B cell (primary cell): ENCODE results near the gene IPP. TPM values are rescaled to one million over a fixed set of nuclear protein-coding genes. Genes with fewer than 3 reads are reported as not detected.

Experiments used
- ATAC-seq: fragments of 200-7000 bp; cut with Tn5 transposase; one replicate; pipeline ENCODE4 v1.10.0; 2021; ENCODE audit warnings: low read depth, mild to moderate bottlenecking, moderate number of reproducible peaks, moderate library complexity
- CTCF ChIA-PET: fragments of 350-600 bp; sonication (Branson Sonifier 250); formaldehyde crosslinking; loops from one replicate; lab custom pipeline; 2021; ENCODE audit warnings: antibody characterized with exemption, inconsistent platforms; lab: Charles Lee
- POLR2A ChIA-PET: fragments of 350-600 bp; sonication (Branson Sonifier 250); formaldehyde crosslinking; loops from one replicate; lab custom pipeline; 2021; ENCODE audit warnings: antibody characterized with exemption; lab: Charles Lee
- DNase-seq: peaks from one replicate; pipeline ENCODE4 v3.0.0; 2013
- H2AFZ ChIP-seq: 2 replicates; pipeline ENCODE4 v1.6.1; 2012; ENCODE audit warnings: mild to moderate bottlenecking, low read depth, low read length; ENCODE audit not compliant: insufficient read depth, poor library complexity, severe bottlenecking
- H3K27ac ChIP-seq, 2 donors: 1 replicate in 1 of 2; 2 replicates in 1 of 2; pipeline ENCODE4 v1.5.1; 2012 to 2013; ENCODE audit warnings: low read length in 2 of 2, mild to moderate bottlenecking in 2 of 2, moderate library complexity in 1 of 2
- H3K27me3 ChIP-seq, 4 experiments: fragments of 200-600 bp in 1 of 4; sonication (generic) in 1 of 4; replicated peaks in 1 of 4; 1 replicate in 2 of 4; 2 replicates in 2 of 4; pipeline versions ENCODE4 v1.6.1 to v1.7.0; 2013 to 2016; ENCODE audit warnings: low read length in 3 of 4, mild to moderate bottlenecking in 2 of 4, mixed read lengths in 1 of 4, moderate library complexity in 1 of 4; ENCODE audit not compliant: insufficient read depth in 4 of 4, control insufficient read depth in 3 of 4; ENCODE audit errors: control extremely low read depth in 1 of 4
- H3K36me3 ChIP-seq, 2 experiments: replicated peaks in 1 of 2; 1 replicate in 1 of 2; 2 replicates in 1 of 2; pipeline versions ENCODE4 v1.6.1 to v1.7.1; 2013; ENCODE audit warnings: low read length in 1 of 2; ENCODE audit not compliant: insufficient read depth in 2 of 2, control insufficient read depth in 1 of 2; ENCODE audit errors: control extremely low read depth in 1 of 2, extremely low read depth in 1 of 2
- H3K4me1 ChIP-seq, 2 donors: fragments of 200-600 bp in 1 of 2; sonication (generic) in 1 of 2; 1 replicate in 1 of 2; 2 replicates in 1 of 2; pipeline versions ENCODE4 v1.5.1 to v1.6.1; 2013 to 2017; ENCODE audit warnings: low read length in 2 of 2; ENCODE audit not compliant: control insufficient read depth in 2 of 2, insufficient read depth in 2 of 2
- H3K4me2 ChIP-seq: replicated peaks from 2 replicates; pipeline ENCODE3; 2012; ENCODE audit warnings: mild to moderate bottlenecking, low read depth, low read length; ENCODE audit not compliant: poor library complexity, severe bottlenecking
- H3K4me3 ChIP-seq, 5 experiments: fragments of 200-600 bp in 1 of 5; sonication (generic) in 1 of 5; 1 replicate in 3 of 5; 2 replicates in 2 of 5; pipeline versions ENCODE4 v1.5.1 to v1.7.0; 2011 to 2016; ENCODE audit warnings: low read length in 4 of 5, mild to moderate bottlenecking in 4 of 5, low read depth in 2 of 5, control low read depth in 1 of 5, moderate library complexity in 1 of 5; ENCODE audit not compliant: insufficient read depth in 1 of 5; ENCODE audit errors: control extremely low read depth in 1 of 5, extremely low read depth in 1 of 5
- H3K79me2 ChIP-seq: fragments of 200-600 bp; sonication (generic); one replicate; pipeline ENCODE4 v1.6.0; 2016; ENCODE audit warnings: low read length; ENCODE audit not compliant: control insufficient read depth, insufficient read depth
- H3K9ac ChIP-seq: fragments of 200-600 bp; sonication (generic); 2 replicates; pipeline ENCODE4 v1.6.1; 2017; ENCODE audit warnings: mild to moderate bottlenecking, low read length, moderate library complexity
- H3K9me3 ChIP-seq, 3 donors: one replicate each; pipeline versions ENCODE4 v1.6.1 to v1.7.1; 2013; ENCODE audit warnings: low read length in 2 of 3; ENCODE audit not compliant: control insufficient read depth in 2 of 3, insufficient read depth in 1 of 3; ENCODE audit errors: control extremely low read depth in 1 of 3
- H4K20me1 ChIP-seq: 2 replicates; pipeline ENCODE4 v1.6.0; 2012; ENCODE audit warnings: mild to moderate bottlenecking, low read length; ENCODE audit not compliant: insufficient read depth, control insufficient read depth, poor library complexity, severe bottlenecking
- H3K27ac Mint-ChIP-seq: one replicate; pipeline ENCODE4 v1.8.0; 2021; ENCODE audit warnings: mixed read lengths
- H3K27me3 Mint-ChIP-seq: one replicate; pipeline ENCODE4 v1.8.0; 2021; ENCODE audit warnings: mixed read lengths
- H3K4me1 Mint-ChIP-seq: one replicate; pipeline ENCODE4 v1.8.0; 2021; ENCODE audit warnings: mixed read lengths
- H3K4me3 Mint-ChIP-seq: one replicate; pipeline ENCODE4 v1.8.0; 2021; ENCODE audit warnings: mixed read lengths
- H3K9me3 Mint-ChIP-seq: one replicate; pipeline ENCODE4 v1.8.0; 2022; ENCODE audit warnings: mixed read lengths; ENCODE audit not compliant: insufficient read depth
- EZH2 ChIP-seq: IDR thresholded peaks from 2 replicates; pipeline ENCODE4 v1.6.1; 2012; ENCODE audit warnings: borderline replicate concordance, low read depth, mild to moderate bottlenecking, moderate library complexity, low read length; ENCODE audit not compliant: insufficient read depth, poor library complexity, severe bottlenecking
- WGBS: methylation state at CpG from one replicate; pipeline ENCODE4 v1.1.5; 2013; ENCODE audit warnings: missing lambda C conversion rate; ENCODE audit not compliant: insufficient coverage; 5-methylcytosine and 5-hydroxymethylcytosine counted together
- intact Hi-C: fragments of 100-400 bp; cut with micrococcal nuclease; formaldehyde crosslinking; loops from one replicate; pipeline ENCODE4 v1.10.0; 2022
- polyA plus RNA-seq: library from polyadenylated mRNA; depleted of rRNA; stranded (reverse); fragments of >200 nt; gene quantifications from 2 replicates; pipeline ENCODE4 v1.2.3, GENCODE V29; 2012
- total RNA-seq, 2 donors: library from RNA; stranded (reverse); fragments of 120-200 nt in 1 of 2; gene quantifications; 1 replicate in 1 of 2; 2 replicates in 1 of 2; pipeline versions ENCODE4 v1.2.3 to v1.2.4, GENCODE V29; 2013 to 2022
- TF ChIP-seq, protein P1 (sequence below): fragments of 200-600 bp; IDR thresholded peaks from one replicate; pipeline ENCODE4 v1.8.0; 2022; ENCODE audit warnings: antibody characterized with exemption, mild to moderate bottlenecking

IPP gene
- total and polyA plus RNA-seq, 2 donors (not counting 1 experiment from before 2014, with no cell fraction given): 2.3 to 12.1 TPM

DNA sequence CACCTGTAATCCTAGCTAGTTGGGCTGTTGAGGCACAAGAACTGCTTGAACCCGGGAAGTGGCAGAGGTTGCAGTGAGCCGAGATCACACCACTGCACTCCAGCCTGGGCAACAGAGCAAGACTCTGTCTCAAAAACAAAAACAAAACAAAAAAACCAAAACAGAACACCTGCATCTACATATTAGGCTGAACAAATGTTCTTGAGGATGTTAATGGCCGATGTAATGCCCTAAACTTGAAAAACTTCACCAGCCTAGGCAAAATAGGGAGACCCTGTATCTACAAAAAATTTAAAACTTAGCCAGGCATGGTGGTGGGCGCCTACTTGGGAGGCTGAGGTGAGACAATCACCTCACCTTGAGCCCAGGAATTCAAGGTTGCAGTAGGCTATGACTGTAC lies 81.9 kb downstream of the IPP start:
- Histone ChIP-seq H4K20me1 (peaks cover 93% of the 10 kb centered on the region), H3K27me3 (no peaks in the 10 kb centered on the region), H3K9ac (no peak overlapping the region), H3K36me3 (peaks cover 0 to 6% of the 10 kb centered on the region in 2 experiments), H3K4me2 (no peak overlapping the region), H3K9me3 (no peaks in the 10 kb centered on the region), H3K27ac (no peak overlapping the region), H3K4me1 (peaks cover 3 to 4% of the 10 kb centered on the region in 2 donors), H3K79me2 (peaks cover 99% of the 10 kb centered on the region), H2AFZ (no peak overlapping the region), H3K4me3 (no peak overlapping the region)
- intact Hi-C loops: no loop called here
- ATAC-seq (no peak), DNase-seq (no peak)
- 86% methylated on average over 3 of the region's 4 CpGs for WGBS
- Mint-ChIP-seq H3K27ac (no peak overlapping the region), H3K4me3 (no peak overlapping the region), H3K9me3 (no peaks in the 10 kb centered on the region), H3K4me1 (peaks cover 48% of the 10 kb centered on the region), H3K27me3 (no peaks in the 10 kb centered on the region)
- TF ChIP-seq, protein P1, sequence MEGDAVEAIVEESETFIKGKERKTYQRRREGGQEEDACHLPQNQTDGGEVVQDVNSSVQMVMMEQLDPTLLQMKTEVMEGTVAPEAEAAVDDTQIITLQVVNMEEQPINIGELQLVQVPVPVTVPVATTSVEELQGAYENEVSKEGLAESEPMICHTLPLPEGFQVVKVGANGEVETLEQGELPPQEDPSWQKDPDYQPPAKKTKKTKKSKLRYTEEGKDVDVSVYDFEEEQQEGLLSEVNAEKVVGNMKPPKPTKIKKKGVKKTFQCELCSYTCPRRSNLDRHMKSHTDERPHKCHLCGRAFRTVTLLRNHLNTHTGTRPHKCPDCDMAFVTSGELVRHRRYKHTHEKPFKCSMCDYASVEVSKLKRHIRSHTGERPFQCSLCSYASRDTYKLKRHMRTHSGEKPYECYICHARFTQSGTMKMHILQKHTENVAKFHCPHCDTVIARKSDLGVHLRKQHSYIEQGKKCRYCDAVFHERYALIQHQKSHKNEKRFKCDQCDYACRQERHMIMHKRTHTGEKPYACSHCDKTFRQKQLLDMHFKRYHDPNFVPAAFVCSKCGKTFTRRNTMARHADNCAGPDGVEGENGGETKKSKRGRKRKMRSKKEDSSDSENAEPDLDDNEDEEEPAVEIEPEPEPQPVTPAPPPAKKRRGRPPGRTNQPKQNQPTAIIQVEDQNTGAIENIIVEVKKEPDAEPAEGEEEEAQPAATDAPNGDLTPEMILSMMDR: no peak
- TF ChIP-seq EZH2: no peak
- POLR2A ChIA-PET: no interaction called here
- CTCF ChIA-PET: interaction anchor here (0.7 kb wide), 1 partner anchor 99 kb away, joined by 3 read pairs; no protein-coding TSS in a partner anchor

DNA sequence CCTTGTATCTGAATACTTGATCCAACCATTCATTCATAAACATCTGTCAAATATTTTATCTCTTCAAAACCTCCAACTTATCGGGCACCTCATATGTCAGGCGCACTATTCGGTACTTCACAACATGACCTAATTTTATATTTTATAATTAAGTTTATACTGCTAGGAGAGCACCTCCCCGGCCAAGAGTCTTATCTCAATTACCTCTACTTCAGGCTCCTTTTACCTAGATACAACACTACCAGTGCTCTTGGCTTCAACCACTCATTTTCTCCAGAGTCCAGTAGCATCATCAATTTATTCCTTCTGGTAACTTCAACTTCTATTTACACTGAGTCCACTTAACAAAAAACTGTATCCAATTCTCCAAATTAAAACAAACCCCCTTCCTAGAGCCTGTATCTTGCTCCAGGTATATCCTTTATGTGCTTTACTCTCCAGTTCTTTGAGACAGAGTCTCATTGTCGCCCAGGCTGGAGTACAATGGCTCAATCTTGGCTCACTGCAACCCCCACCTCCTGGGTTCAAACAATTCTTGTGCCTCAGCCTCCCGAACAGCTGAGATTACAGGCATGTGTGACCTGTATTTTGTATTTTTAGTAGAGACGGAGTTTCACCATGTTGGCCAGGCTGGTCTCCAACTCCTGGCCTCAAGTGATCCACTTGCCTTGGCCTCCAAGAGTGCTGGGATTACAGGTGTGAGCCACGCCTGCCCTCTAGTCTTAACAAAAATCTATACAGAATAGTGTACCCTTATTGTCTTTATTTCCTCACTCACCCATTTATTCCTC lies 82.9 kb downstream of the IPP start:
- ChIA-PET CTCF (no interaction called here), POLR2A (no interaction called here)
- Mint-ChIP-seq H3K4me1 (peaks cover 44% of the 10 kb centered on the region), H3K27ac (no peak overlapping the region), H3K27me3 (no peaks in the 10 kb centered on the region), H3K4me3 (no peak overlapping the region), H3K9me3 (no peaks in the 10 kb centered on the region)
- TF ChIP-seq, protein P1: no peak
- no peak for TF ChIP-seq EZH2
- no peak for DNase-seq
- no peak overlapping the region for H3K9ac ChIP-seq
- WGBS: 96% methylated on average over 4 of the region's 8 CpGs
- peaks cover 3 to 4% of the 10 kb centered on the region in 2 donors for H3K4me1 ChIP-seq
- no peak for ATAC-seq
- H3K27me3 ChIP-seq: no peaks in the 10 kb centered on the region
- H3K27ac ChIP-seq: no peak overlapping the region
- H3K79me2 ChIP-seq: peaks cover 99% of the 10 kb centered on the region
- no peak overlapping the region for H2AFZ ChIP-seq
- H3K4me3 ChIP-seq: no peak overlapping the region
- H3K9me3 ChIP-seq: no peaks in the 10 kb centered on the region
- H3K36me3 ChIP-seq: peaks cover 0 to 3% of the 10 kb centered on the region in 2 experiments
- H3K4me2 ChIP-seq: no peak overlapping the region
- peaks cover 93% of the 10 kb centered on the region for H4K20me1 ChIP-seq
- intact Hi-C loops: no loop called here
